ENCODE data around the gene ARHGEF11. TPM values are rescaled to one million over a fixed set of nuclear protein-coding genes. Genes with fewer than 3 reads are reported as not detected.
A peak's percentile ranks its signal among the peaks of the same experiment; 100 is the strongest.

Gene ARHGEF11, protein sequence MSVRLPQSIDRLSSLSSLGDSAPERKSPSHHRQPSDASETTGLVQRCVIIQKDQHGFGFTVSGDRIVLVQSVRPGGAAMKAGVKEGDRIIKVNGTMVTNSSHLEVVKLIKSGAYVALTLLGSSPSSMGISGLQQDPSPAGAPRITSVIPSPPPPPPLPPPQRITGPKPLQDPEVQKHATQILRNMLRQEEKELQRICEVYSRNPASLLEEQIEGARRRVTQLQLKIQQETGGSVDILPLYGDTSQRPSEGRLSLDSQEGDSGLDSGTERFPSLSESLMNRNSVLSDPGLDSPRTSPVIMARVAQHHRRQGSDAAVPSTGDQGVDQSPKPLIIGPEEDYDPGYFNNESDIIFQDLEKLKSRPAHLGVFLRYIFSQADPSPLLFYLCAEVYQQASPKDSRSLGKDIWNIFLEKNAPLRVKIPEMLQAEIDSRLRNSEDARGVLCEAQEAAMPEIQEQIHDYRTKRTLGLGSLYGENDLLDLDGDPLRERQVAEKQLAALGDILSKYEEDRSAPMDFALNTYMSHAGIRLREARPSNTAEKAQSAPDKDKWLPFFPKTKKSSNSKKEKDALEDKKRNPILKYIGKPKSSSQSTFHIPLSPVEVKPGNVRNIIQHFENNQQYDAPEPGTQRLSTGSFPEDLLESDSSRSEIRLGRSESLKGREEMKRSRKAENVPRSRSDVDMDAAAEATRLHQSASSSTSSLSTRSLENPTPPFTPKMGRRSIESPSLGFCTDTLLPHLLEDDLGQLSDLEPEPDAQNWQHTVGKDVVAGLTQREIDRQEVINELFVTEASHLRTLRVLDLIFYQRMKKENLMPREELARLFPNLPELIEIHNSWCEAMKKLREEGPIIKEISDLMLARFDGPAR (N-terminal part only)
- 10 to 100 TPM; 16.5 to 28.0 TPM for total RNA-seq
- total RNA-seq, result 33.0 to 43.6 reads per million in 2 donors

DNA sequence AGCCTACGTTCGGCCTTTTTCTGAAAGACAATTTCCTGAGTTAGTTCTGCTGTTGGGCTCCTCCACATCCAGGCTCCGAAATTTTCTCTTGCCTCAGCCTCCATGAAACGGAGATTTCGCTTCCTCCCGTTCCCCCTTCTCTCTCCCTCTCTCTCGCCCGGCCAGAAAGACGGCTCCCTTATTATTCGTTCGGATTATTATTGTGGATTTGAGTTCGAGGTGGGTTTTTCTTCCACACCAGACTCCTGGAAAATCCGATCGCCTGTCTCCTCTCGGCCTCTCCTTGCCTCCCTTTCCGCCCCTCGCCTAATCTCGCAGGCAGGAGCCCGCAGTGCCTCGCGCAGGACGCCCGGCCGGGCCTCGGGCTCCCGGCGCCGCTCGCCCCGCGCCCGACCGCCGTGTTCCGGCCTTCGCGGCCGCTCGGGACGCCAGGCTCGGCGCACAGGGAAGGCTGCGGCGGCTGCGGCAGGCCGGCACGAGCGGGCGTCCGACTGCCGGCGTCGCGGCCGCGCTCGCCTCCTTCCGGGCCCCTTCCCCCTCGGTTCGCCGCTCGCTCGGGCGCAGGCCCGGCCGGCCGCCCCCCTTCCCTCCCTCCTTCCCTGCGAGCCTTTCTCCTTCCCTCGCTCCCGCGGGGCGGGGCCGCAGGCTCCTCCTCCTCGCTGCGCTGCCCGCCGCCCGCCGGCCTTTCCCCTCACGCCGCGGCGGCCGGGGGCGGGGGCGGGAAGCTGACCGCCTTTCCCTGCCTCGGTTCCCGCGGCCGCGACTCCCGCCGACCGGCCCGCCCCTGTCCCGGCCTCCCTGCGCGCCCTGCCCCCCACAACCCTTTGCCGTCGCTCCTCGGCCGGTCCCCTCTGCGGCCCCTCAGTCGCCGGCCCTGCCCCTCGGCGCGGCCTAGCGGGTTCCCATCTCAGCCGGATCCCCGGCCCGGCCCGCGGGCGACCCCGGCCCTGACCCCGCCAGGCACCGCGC lies at the start of gene ARHGEF11:
TSS of gene ARHGEF11 (minus strand) at position 493 of the 969 bp plus-strand sequence. CDS start 1,412 bp downstream, outside the sequence.
- peak in 2 of 3 donors; percentile 8 to 14 for DNase-seq
- peaks cover 15% of the 10 kb centered on the region for H3K4me1 Mint-ChIP-seq
- peak within 1 kb of the TSS; percentile 99 for H3K4me3 Mint-ChIP-seq
- no peaks in the 10 kb centered on the region for H3K9me3 ChIP-seq (ENCODE audit: control insufficient read depth, low read length, poor library complexity, severe bottlenecking)
- peaks cover 69% of the 10 kb centered on the region for H3K27me3 Mint-ChIP-seq
- peak; percentile 46 for ATAC-seq
- H3K36me3 Mint-ChIP-seq (ENCODE audit: low read depth), result peaks cover 3% of the 10 kb centered on the region
- H3K27ac Mint-ChIP-seq, result no peak within 1 kb of the TSS

DNA sequence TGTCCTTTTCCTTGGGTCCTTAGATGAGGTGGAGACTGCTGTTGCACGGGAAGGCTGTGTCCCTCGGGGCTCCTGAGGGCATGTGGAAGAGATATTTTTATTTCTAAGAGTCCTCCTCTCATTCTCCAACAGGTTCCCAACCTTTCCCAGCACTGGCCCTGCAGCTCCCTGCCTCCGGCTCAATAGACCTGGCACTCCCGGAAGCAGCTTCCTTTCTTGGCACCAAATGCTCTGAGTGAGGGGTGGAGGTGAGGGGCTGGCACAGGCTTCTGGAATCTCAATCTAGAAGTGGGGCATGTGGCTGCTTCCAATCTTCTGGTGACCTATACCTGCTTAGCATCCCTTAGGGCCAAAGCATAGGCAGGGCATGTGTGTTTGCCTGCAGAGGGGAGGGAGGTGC lies 49.5 kb upstream of the ARHGEF11 start:
- ATAC-seq (no peak), DNase-seq (no peak)
- peaks cover 2% of the 10 kb centered on the region for H3K36me3 Mint-ChIP-seq (ENCODE audit: low read depth)
- H3K4me1 Mint-ChIP-seq, result peaks cover 13% of the 10 kb centered on the region
- H3K27ac Mint-ChIP-seq, result no peak overlapping the region
- no peak overlapping the region for H3K4me3 Mint-ChIP-seq
- H3K27me3 Mint-ChIP-seq, result peaks cover 4% of the 10 kb centered on the region
- no peaks in the 10 kb centered on the region for H3K9me3 ChIP-seq (ENCODE audit: control insufficient read depth, low read length, poor library complexity, severe bottlenecking)

- no peaks in the 10 kb centered on the region for H3K9me3 ChIP-seq (ENCODE audit: control insufficient read depth, low read length, poor library complexity, severe bottlenecking)
- H3K36me3 Mint-ChIP-seq (ENCODE audit: low read depth), result peaks cover 2% of the 10 kb centered on the region
- no peak overlapping the region for H3K4me3 Mint-ChIP-seq
- peaks cover 8% of the 10 kb centered on the region for H3K27me3 Mint-ChIP-seq
- ATAC-seq (no peak), DNase-seq (no peak)
- peaks cover 9% of the 10 kb centered on the region for H3K4me1 Mint-ChIP-seq
- H3K27ac Mint-ChIP-seq, result no peak overlapping the region
Measured at GRCh38 chr1:157092831-157093230, 47.3 kb upstream of the ARHGEF11 start.

- H3K9me3 ChIP-seq (ENCODE audit: control insufficient read depth, low read length, poor library complexity, severe bottlenecking), result no peaks in the 10 kb centered on the region
- no peak overlapping the region for H3K4me3 Mint-ChIP-seq
- ATAC-seq (no peak), DNase-seq (no peak)
- H3K27ac Mint-ChIP-seq, result no peak overlapping the region
- H3K27me3 Mint-ChIP-seq, result peaks cover 8% of the 10 kb centered on the region
- H3K4me1 Mint-ChIP-seq, result peaks cover 5% of the 10 kb centered on the region
- H3K36me3 Mint-ChIP-seq (ENCODE audit: low read depth), result peaks cover 2% of the 10 kb centered on the region
Measured at GRCh38 chr1:157091668-157092273, 46.2 kb upstream of the ARHGEF11 start.

DNA sequence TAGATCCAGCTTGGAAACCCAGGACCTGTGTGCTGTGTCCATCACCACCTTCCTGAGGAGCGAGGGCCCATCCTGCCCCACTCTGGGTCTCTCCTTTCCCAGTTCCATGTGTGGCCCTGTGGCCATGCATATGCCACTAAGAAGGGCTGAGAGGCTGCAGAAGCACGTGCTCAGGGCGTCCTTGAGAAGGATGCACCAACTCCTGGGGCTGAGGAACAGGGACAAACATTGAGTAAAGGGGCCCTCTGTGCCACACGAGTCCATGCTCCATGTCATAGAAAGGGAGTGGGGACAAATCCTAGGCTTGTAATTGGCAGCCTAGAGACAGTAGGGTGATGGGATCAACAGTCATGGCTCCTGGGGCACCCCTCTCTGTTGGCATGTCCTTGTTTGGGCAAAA lies 45.6 kb upstream of the ARHGEF11 start:
- no peak overlapping the region for H3K27ac Mint-ChIP-seq
- peaks cover 8% of the 10 kb centered on the region for H3K27me3 Mint-ChIP-seq
- no peak for ATAC-seq
- peaks cover 5% of the 10 kb centered on the region for H3K4me1 Mint-ChIP-seq
- peaks cover 2% of the 10 kb centered on the region for H3K36me3 Mint-ChIP-seq (ENCODE audit: low read depth)
- no peak for DNase-seq
- no peaks in the 10 kb centered on the region for H3K9me3 ChIP-seq (ENCODE audit: control insufficient read depth, low read length, poor library complexity, severe bottlenecking)
- H3K4me3 Mint-ChIP-seq, result no peak overlapping the region

GRCh38 chr1:157090771-157091170 lies 45.2 kb upstream of the ARHGEF11 start:
- Mint-ChIP-seq H3K36me3 (ENCODE audit: low read depth) (no peaks in the 10 kb centered on the region), H3K27me3 (peaks cover 8% of the 10 kb centered on the region), H3K4me3 (no peak overlapping the region), H3K27ac (no peak overlapping the region), H3K4me1 (peaks cover 2% of the 10 kb centered on the region)
- DNase-seq (no peak), ATAC-seq (no peak)
- no peaks in the 10 kb centered on the region for H3K9me3 ChIP-seq (ENCODE audit: control insufficient read depth, low read length, poor library complexity, severe bottlenecking)

- Mint-ChIP-seq H3K27ac (peak overlapping the region; percentile 29), H3K4me3 (no peak overlapping the region), H3K36me3 (ENCODE audit: low read depth) (no peaks in the 10 kb centered on the region), H3K4me1 (peaks cover 2% of the 10 kb centered on the region), H3K27me3 (peaks cover 8% of the 10 kb centered on the region)
- H3K9me3 ChIP-seq (ENCODE audit: control insufficient read depth, low read length, poor library complexity, severe bottlenecking), result no peaks in the 10 kb centered on the region
- DNase-seq, result peak; percentile 68 to 90 (median 75)
- peak; percentile 88 for ATAC-seq
Measured at GRCh38 chr1:157090196-157090647, 44.7 kb upstream of the ARHGEF11 start.

GRCh38 chr1:157089789-157090188 lies 44.2 kb upstream of the ARHGEF11 start:
- no peaks in the 10 kb centered on the region for H3K9me3 ChIP-seq (ENCODE audit: control insufficient read depth, low read length, poor library complexity, severe bottlenecking)
- peaks cover 8% of the 10 kb centered on the region for H3K27me3 Mint-ChIP-seq
- H3K36me3 Mint-ChIP-seq (ENCODE audit: low read depth), result no peaks in the 10 kb centered on the region
- no peak overlapping the region for H3K4me3 Mint-ChIP-seq
- ATAC-seq, result no peak
- DNase-seq, result no peak
- H3K27ac Mint-ChIP-seq, result peak overlapping the region; percentile 29
- H3K4me1 Mint-ChIP-seq, result peaks cover 2% of the 10 kb centered on the region

- Mint-ChIP-seq H3K4me1 (peaks cover 2% of the 10 kb centered on the region), H3K27ac (no peak overlapping the region), H3K27me3 (peaks cover 8% of the 10 kb centered on the region), H3K4me3 (no peak overlapping the region), H3K36me3 (ENCODE audit: low read depth) (no peaks in the 10 kb centered on the region)
- no peaks in the 10 kb centered on the region for H3K9me3 ChIP-seq (ENCODE audit: control insufficient read depth, low read length, poor library complexity, severe bottlenecking)
- DNase-seq, result no peak
- no peak for ATAC-seq
Measured at GRCh38 chr1:157088607-157089006, 43.1 kb upstream of the ARHGEF11 start.

DNA sequence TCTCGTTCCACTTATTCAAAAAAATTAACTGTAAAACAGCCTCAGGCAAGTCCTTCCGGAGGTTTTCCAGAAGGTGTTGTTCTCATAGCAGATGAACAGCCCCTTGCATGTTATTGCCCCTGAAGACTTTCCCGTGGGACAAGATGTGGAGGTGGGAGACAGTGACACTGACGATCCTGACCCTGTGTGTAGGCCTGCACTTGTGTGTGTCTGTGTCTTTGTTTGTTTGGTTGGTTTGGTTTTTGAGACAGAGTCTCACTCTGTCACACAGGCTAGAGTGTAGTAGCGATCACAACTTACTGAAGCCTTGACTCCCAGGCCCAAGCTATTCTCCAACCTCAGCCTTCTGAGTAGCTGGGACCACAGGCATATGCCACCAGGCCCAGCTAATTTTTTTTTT lies 41.5 kb upstream of the ARHGEF11 start:
- no peaks in the 10 kb centered on the region for H3K9me3 ChIP-seq (ENCODE audit: control insufficient read depth, low read length, poor library complexity, severe bottlenecking)
- peaks cover 2% of the 10 kb centered on the region for H3K4me1 Mint-ChIP-seq
- H3K27me3 Mint-ChIP-seq, result peaks cover 23% of the 10 kb centered on the region
- DNase-seq (no peak), ATAC-seq (no peak)
- H3K27ac Mint-ChIP-seq, result no peak overlapping the region
- H3K36me3 Mint-ChIP-seq (ENCODE audit: low read depth), result peaks cover 2% of the 10 kb centered on the region
- H3K4me3 Mint-ChIP-seq, result no peak overlapping the region

DNA sequence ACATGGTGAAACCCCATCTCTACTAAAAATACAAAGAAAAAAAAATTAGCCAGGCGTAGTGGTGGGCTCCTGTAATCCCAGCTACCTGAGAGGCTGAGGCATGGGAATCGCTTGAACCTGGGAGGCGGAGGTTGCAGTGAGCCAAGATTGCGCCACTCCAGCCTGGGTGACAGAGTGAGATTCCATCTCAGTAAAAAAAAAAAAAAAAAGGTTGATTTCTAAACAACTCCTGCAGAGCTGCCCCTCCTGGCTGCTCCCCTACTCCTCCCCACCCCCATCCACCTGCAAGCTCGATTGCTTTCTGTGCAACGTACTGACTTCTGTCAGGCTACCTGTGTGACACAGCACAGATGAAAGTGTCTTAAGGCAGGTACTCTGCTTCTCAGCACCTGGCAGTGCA lies 40.8 kb upstream of the ARHGEF11 start:
- Mint-ChIP-seq H3K36me3 (ENCODE audit: low read depth) (peaks cover 2% of the 10 kb centered on the region), H3K27me3 (peaks cover 23% of the 10 kb centered on the region), H3K27ac (no peak overlapping the region), H3K4me1 (peaks cover 2% of the 10 kb centered on the region), H3K4me3 (no peak overlapping the region)
- no peak for DNase-seq
- ATAC-seq, result no peak
- H3K9me3 ChIP-seq (ENCODE audit: control insufficient read depth, low read length, poor library complexity, severe bottlenecking), result no peaks in the 10 kb centered on the region

GRCh38 chr1:157085421-157085820 lies 39.9 kb upstream of the ARHGEF11 start:
- DNase-seq (no peak), ATAC-seq (no peak)
- Mint-ChIP-seq H3K36me3 (ENCODE audit: low read depth) (peaks cover 2% of the 10 kb centered on the region), H3K4me1 (peaks cover 2% of the 10 kb centered on the region), H3K27ac (no peak overlapping the region), H3K4me3 (no peak overlapping the region), H3K27me3 (peaks cover 28% of the 10 kb centered on the region)
- no peaks in the 10 kb centered on the region for H3K9me3 ChIP-seq (ENCODE audit: control insufficient read depth, low read length, poor library complexity, severe bottlenecking)
